HG03066 (cell line): ENCODE data around the gene FGFR2.

Source experiments
- ATAC-seq: cut with Tn5 transposase; IDR thresholded peaks from one replicate; pipeline ENCODE4 v1.9.1; 2021; ENCODE audit warnings: low read depth; ENCODE audit not compliant: unreplicated experiment

The FGFR2 gene

GRCh38 chr10:121433965-121434364 is 164.3 kb downstream of the FGFR2 start:
- no peak for ATAC-seq

- ATAC-seq: no peak
Observed at GRCh38 chr10:121428867-121429266, 169.4 kb downstream of the FGFR2 start.
